GM12878 (cell line): ENCODE measurements around the gene CSTPP1. TPM values are rescaled to one million over a fixed set of nuclear protein-coding genes. Genes with fewer than 3 reads are reported as not detected.
"Not testable (repeated sequence)": the region's sequence is repeated elsewhere in the genome, so short reads cannot be mapped to it uniquely, and the experiment has no call there.

Experiments
- ATAC-seq: fragments of 200-7000 bp; cut with Tn5 transposase; 3 replicates; pipeline ENCODE4 v1.9.1; 2020; ENCODE audit warnings: mild to moderate bottlenecking, moderate library complexity
- BruUV-seq: library from RNA; stranded (reverse); fragments of 400-500 nt; replicated peaks from 2 replicates; lab custom pipeline; 2021; lab: Mats Ljungman, UMichigan
- CTCF ChIA-PET: fragments of 300-600 bp; sonication (Branson Sonifier 250); formaldehyde crosslinking; extraction: SDS; loops from one replicate; lab custom pipeline; 2021; ENCODE audit warnings: inconsistent platforms; lab: Yijun Ruan, JAX
- POLR2A ChIA-PET: fragments of 350-600 bp; formaldehyde crosslinking; extraction: SDS; loops from one replicate; lab custom pipeline; 2021; ENCODE audit warnings: inconsistent platforms; lab: Charles Lee
- RAD21 ChIA-PET: fragments of 300-600 bp; sonication (Branson Sonifier 250); formaldehyde crosslinking; loops from one replicate; lab custom pipeline; 2023; ENCODE audit warnings: antibody characterized with exemption; ENCODE audit not compliant: unreplicated experiment; lab: Charles Lee
- SMC1A ChIA-PET: fragments of 300-600 bp; sonication (Branson Sonifier 250); formaldehyde crosslinking; loops from one replicate; lab custom pipeline; 2023; ENCODE audit not compliant: unreplicated experiment, uncharacterized antibody; lab: Charles Lee
- DNase-seq: peaks from one replicate; pipeline ENCODE4 v3.0.0-alpha.2; 2011; ENCODE audit warnings: low read depth, low spot score
- FAIRE-seq: peaks from 3 replicates; lab custom pipeline; 2011; peaks lifted over from hg19 to GRCh38; lab: Jason Lieb, UNC
- H2AFZ ChIP-seq: 2 replicates; pipeline ENCODE4 v1.6.0; 2011; ENCODE audit warnings: low read depth, low read length, control low read depth; ENCODE audit not compliant: control insufficient read depth
- H3K27ac ChIP-seq: 2 replicates; pipeline ENCODE4 v1.5.1; 2011; ENCODE audit warnings: control low read depth; ENCODE audit not compliant: control insufficient read depth, insufficient read depth
- H3K27me3 ChIP-seq, 2 experiments: replicated peaks in 1 of 2; 2 replicates each; pipeline versions ENCODE4 v1.6.0 to v1.6.1; 2011; ENCODE audit warnings: low read length in 1 of 2; ENCODE audit not compliant: control insufficient read depth in 2 of 2, insufficient read depth in 2 of 2
- H3K36me3 ChIP-seq, 2 experiments: 2 replicates each; pipeline ENCODE4 v1.5.1; 2011; ENCODE audit warnings: low read length in 1 of 2; ENCODE audit not compliant: control insufficient read depth in 2 of 2, insufficient read depth in 2 of 2
- H3K4me1 ChIP-seq: 2 replicates; pipeline ENCODE4 v1.6.1; 2011; ENCODE audit warnings: mild to moderate bottlenecking, low read length, moderate library complexity, mixed read lengths; ENCODE audit not compliant: control insufficient read depth, insufficient read depth
- H3K4me2 ChIP-seq: 2 replicates; pipeline ENCODE4 v1.6.0; 2011; ENCODE audit warnings: control low read depth; ENCODE audit not compliant: control insufficient read depth, insufficient read depth
- H3K4me3 ChIP-seq: fragments of 200-600 bp; sonication (generic); 2 replicates; pipeline ENCODE4 v1.5.1; 2016
- H3K79me2 ChIP-seq: 2 replicates; pipeline ENCODE4 v1.6.0; 2011; ENCODE audit warnings: low read length; ENCODE audit not compliant: control insufficient read depth, insufficient read depth
- H3K9ac ChIP-seq: 2 replicates; pipeline ENCODE4 v1.8.0; 2011; ENCODE audit warnings: low read length, control low read depth, mixed read lengths; ENCODE audit not compliant: control insufficient read depth, insufficient read depth
- H3K9me3 ChIP-seq: replicated peaks from 3 replicates; pipeline ENCODE4 v1.5.1; 2011; ENCODE audit warnings: mild to moderate bottlenecking, low read length; ENCODE audit not compliant: control insufficient read depth, insufficient read depth
- H4K20me1 ChIP-seq: 2 replicates; pipeline ENCODE4 v1.6.0; 2011; ENCODE audit not compliant: control insufficient read depth, insufficient read depth
- CBX5 ChIP-seq: sonication (generic); IDR thresholded peaks from 2 replicates; pipeline ENCODE4 v1.6.1; 2016; ENCODE audit warnings: low read depth, moderate library complexity, mild to moderate bottlenecking, inconsistent platforms
- CREB1 ChIP-seq: IDR thresholded peaks from 2 replicates; pipeline ENCODE4 v1.6.1; 2012; ENCODE audit warnings: low read depth, mild to moderate bottlenecking, inconsistent platforms
- GABPA ChIP-seq: IDR thresholded peaks from 2 replicates; pipeline ENCODE4 v1.6.1; 2014; ENCODE audit warnings: antibody characterized with exemption, low read depth, mild to moderate bottlenecking, inconsistent platforms
- GATAD2B ChIP-seq: fragments of 450-650 bp; conservative IDR thresholded peaks from 2 replicates; pipeline ENCODE4 v1.6.1; 2017; ENCODE audit warnings: low read depth, mild to moderate bottlenecking, moderate library complexity
- IKZF1 ChIP-seq: fragments of 450-650 bp; conservative IDR thresholded peaks from 2 replicates; pipeline ENCODE4 v1.6.1; 2017; ENCODE audit warnings: antibody characterized with exemption, mild to moderate bottlenecking
- NFXL1 ChIP-seq: fragments of 450-650 bp; IDR thresholded peaks from 2 replicates; pipeline ENCODE4 v1.6.1; 2017; ENCODE audit warnings: antibody characterized with exemption, mild to moderate bottlenecking, borderline replicate concordance
- NR2C1 ChIP-seq: fragments of 450-650 bp; IDR thresholded peaks from 2 replicates; pipeline ENCODE4 v1.6.1; 2017; ENCODE audit warnings: antibody characterized with exemption, mild to moderate bottlenecking, moderate library complexity
- PML ChIP-seq: IDR thresholded peaks from 2 replicates; pipeline ENCODE4 v1.6.1; 2012; ENCODE audit warnings: low read length, inconsistent platforms
- SIN3A ChIP-seq: IDR thresholded peaks from 2 replicates; pipeline ENCODE4 v1.6.1; 2012; ENCODE audit warnings: low read depth, low read length, improper control_type of control experiment
- SMC3 ChIP-seq: IDR thresholded peaks from 2 replicates; pipeline ENCODE4 v1.6.1; 2011; ENCODE audit warnings: low read length, improper control_type of control experiment, borderline replicate concordance
- SREBF1 ChIP-seq: IDR thresholded peaks from 2 replicates; pipeline ENCODE4 v1.6.1; 2012; ENCODE audit warnings: mild to moderate bottlenecking, low read length
- TAF1 ChIP-seq: IDR thresholded peaks from 2 replicates; pipeline ENCODE4 v1.6.1; 2011; ENCODE audit warnings: mild to moderate bottlenecking, low read depth, low read length, borderline replicate concordance
- ZBTB33 ChIP-seq: fragments of 450-650 bp; IDR thresholded peaks from 2 replicates; pipeline ENCODE4 v1.6.1; 2017; ENCODE audit warnings: mild to moderate bottlenecking
- ZNF207 ChIP-seq: fragments of 450-650 bp; IDR thresholded peaks from 2 replicates; pipeline ENCODE4 v1.6.1; 2014; ENCODE audit warnings: antibody characterized with exemption, mild to moderate bottlenecking, borderline replicate concordance
- ZNF274 ChIP-seq: IDR thresholded peaks from one replicate; pipeline ENCODE4 v1.8.0; 2011; ENCODE audit not compliant: insufficient read length, insufficient read depth
- whole genome bisulfite sequencing: methylation state at CpG from one replicate; pipeline ENCODE4 v1.1.6; 2016; ENCODE audit warnings: low lambda C conversion rate; ENCODE audit not compliant: insufficient replicate concordance, insufficient coverage; ENCODE audit errors: missing lambda C conversion rate; 5-methylcytosine and 5-hydroxymethylcytosine counted together
- in situ Hi-C: fragments of 300-500 bp; cut with MboI; formaldehyde crosslinking; loops from 9 replicates; pipeline ENCODE4 v1.14.3; 2018; ENCODE audit warnings: mixed read lengths
- intact Hi-C: fragments of 100-400 bp; cut with micrococcal nuclease; formaldehyde crosslinking; loops from one replicate; pipeline ENCODE4 v1.14.2; 2022; ENCODE audit not compliant: unreplicated experiment
- polyA plus RNA-seq, 11 experiments: library from polyadenylated mRNA; depleted of rRNA in 4 of 11; unstranded in 6 of 11; stranded (reverse) in 5 of 11; fragments of >200 nt; fragmentation: Nextera tagmentation in 4 of 11; fragmentation: Illumina TruSeq in 1 of 11; extraction: Ambion mirVana in 4 of 11; extraction: Trizol in 1 of 11; gene quantifications; 1 replicate in 1 of 11; 2 replicates in 10 of 11; pipeline versions ENCODE4 v1.2.1 to v1.2.3, GENCODE V29; 2011 to 2016; ENCODE audit warnings: inconsistent platforms in 2 of 11, missing spikeins in 2 of 11, low read depth in 1 of 11
- total RNA-seq, 4 experiments: library from RNA; depleted of rRNA in 3 of 4; stranded (reverse); fragments of >200 nt in 3 of 4; fragmentation: Illumina TruSeq in 1 of 4; extraction: Trizol in 1 of 4; gene quantifications; 2 replicates each; pipeline versions ENCODE4 v1.2.1 to v1.2.3, GENCODE V29; 2013 to 2021

CSTPP1 gene
- total and polyA plus RNA-seq, 10 of the 15 experiments (the other 5 are each of a cell fraction or from before 2014, with no cell fraction given): 7.1 to 23.4 (median 17.5) TPM

- 0 out of 3 replicates have a peak, but pooled peaks cover 2% of the 10 kb centered on the region for H3K9me3 ChIP-seq
- ChIA-PET POLR2A (no interaction called here), RAD21 (interaction anchor here (1.0 kb wide), 1 partner anchor 819 kb away, joined by 3 read pairs; no protein-coding TSS in a partner anchor), CTCF (no interaction called here), SMC1A (no interaction called here)
- no peak overlapping the region for H2AFZ ChIP-seq
- H4K20me1 ChIP-seq: no peaks in the 10 kb centered on the region
- FAIRE-seq (no peak), ATAC-seq (no peak), DNase-seq (no peak)
- 45% methylated on average over 6 of the region's 6 CpGs for WGBS
- H3K9ac ChIP-seq: no peak overlapping the region
- H3K27ac ChIP-seq: no peak overlapping the region
- in situ Hi-C loops (no loop called here), intact Hi-C loops (no loop called here)
- no peaks in the 10 kb centered on the region for H3K4me1 ChIP-seq
- H3K4me3 ChIP-seq: no peak overlapping the region
- H3K4me2 ChIP-seq: no peak overlapping the region
- TF ChIP-seq CREB1 (no peak), GABPA (no peak), ZBTB33 (no peak), IKZF1 (no peak), CBX5 (no peak), GATAD2B (no peak), TAF1 (no peak), SREBF1 (no peak), PML (no peak), SIN3A (no peak), ZNF274 (no peak), NFXL1 (no peak), NR2C1 (no peak), SMC3 (no peak), ZNF207 (no peak)
- H3K27me3 ChIP-seq: no peaks in the 10 kb centered on the region; a peak in 1 of 4 replicates
- H3K79me2 ChIP-seq: no peaks in the 10 kb centered on the region
- no TSS peak for BruUV-seq
- no peaks in the 10 kb centered on the region for H3K36me3 ChIP-seq
These were observed 270.9 kb downstream of the CSTPP1 start for GRCh38 chr11:47207459-47207858.

GRCh38 chr11:47208008-47208552 lies 271.5 kb downstream of the CSTPP1 start:
- H3K36me3 ChIP-seq, H3K4me1 ChIP-seq, in situ Hi-C loops, H3K27ac ChIP-seq, ATAC-seq, DNase-seq, H3K4me2 ChIP-seq, H3K9me3 ChIP-seq, H3K4me3 ChIP-seq, FAIRE-seq, H3K27me3 ChIP-seq, H3K9ac ChIP-seq, BruUV-seq, H4K20me1 ChIP-seq, intact Hi-C loops, H2AFZ ChIP-seq, SMC1A ChIA-PET, H3K79me2 ChIP-seq, POLR2A ChIA-PET: not testable (repeated sequence)
- ChIA-PET CTCF (interaction anchor here (1.3 kb wide), 1 partner anchor 51 kb away, joined by 4 read pairs; no protein-coding TSS in a partner anchor), RAD21 (interaction anchor here (1.0 kb wide), 1 partner anchor 819 kb away, joined by 3 read pairs; no protein-coding TSS in a partner anchor)
- 92% methylated on average over 12 of the region's 13 CpGs for WGBS
